ENCODE data around the gene DTNB. TPM values are rescaled to one million over a fixed set of nuclear protein-coding genes. Genes with fewer than 3 reads are reported as not detected.

The DTNB gene
- total and polyA plus RNA-seq, 2 of the 4 experiments (the other 2 are of a cell fraction) = 3.8 to 5.3 TPM

GRCh38 chr2:25608718-25609117 is 64.7 kb downstream of the DTNB start:
- no peak overlapping the region for H3K56ac ChIP-seq (ENCODE audit: extremely low read depth, insufficient read depth, low read length)
- H3K9me3 ChIP-seq (ENCODE audit: control insufficient read depth, insufficient read depth, low read length) = no peaks in the 10 kb centered on the region
- H2BK120ac ChIP-seq (ENCODE audit: low read depth, low read length) = no peak overlapping the region
- dilution Hi-C loops (cut with HindIII; ENCODE audit: low sequenced_read_pairs, unreplicated experiment) (no loop called here), intact Hi-C loops (cut with micrococcal nuclease) (no loop called here), in situ Hi-C loops (cut with MboI; ENCODE audit: low sequenced_read_pairs) (no loop called here)
- no peaks in the 10 kb centered on the region for H3K27me3 ChIP-seq (ENCODE audit: control insufficient read depth, insufficient read depth, low read length)
- H4K20me1 ChIP-seq (ENCODE audit: insufficient read depth, low read length) = no peaks in the 10 kb centered on the region
- no peak overlapping the region for H3K27ac ChIP-seq (ENCODE audit: insufficient read depth, low read length)
- H4K91ac ChIP-seq (ENCODE audit: insufficient read depth, low read depth, low read length) = no peak overlapping the region
- ChIA-PET CTCF (interaction anchor here (0.6 to 3.9 kb wide), 3 partner anchors 50 to 92 kb away, joined by 3 to 76 read pairs (median 9); no protein-coding TSS in a partner anchor), POLR2A (ENCODE audit: unreplicated experiment) (no interaction called here)
- H3K79me1 ChIP-seq (ENCODE audit: low read depth in 1 of 2, low read length in 2 of 2) = no peaks in the 10 kb centered on the region
- H3K18ac ChIP-seq (ENCODE audit: low read depth, low read length) = no peak overlapping the region
- no peaks in the 10 kb centered on the region for H3K9me1 ChIP-seq (ENCODE audit: insufficient read depth, low read length)
- no peak overlapping the region for H3K9ac ChIP-seq (ENCODE audit: low read depth, low read length)
- H2BK5ac ChIP-seq (ENCODE audit: low read depth, low read length, poor library complexity, severe bottlenecking) = no peak overlapping the region
- no peak overlapping the region for H3K4ac ChIP-seq (ENCODE audit: low read depth, low read length)
- no peak overlapping the region for H4K5ac ChIP-seq (ENCODE audit: low read depth, low read length)
- no peak overlapping the region for H2BK15ac ChIP-seq (ENCODE audit: low read depth, low read length)
- H3K4me1 ChIP-seq (ENCODE audit: control insufficient read depth, insufficient read depth, low read length) = no peaks in the 10 kb centered on the region
- H2AFZ ChIP-seq (replicated peaks; ENCODE audit: low read length, poor library complexity) = no peak overlapping the region
- H3K14ac ChIP-seq (replicated peaks; ENCODE audit: low read depth, low read length) = no peak overlapping the region
- DNase-seq (no peak), ATAC-seq (ENCODE audit: low read depth) (no peak)
- H3K4me2 ChIP-seq (ENCODE audit: low read depth, low read length) = no peak overlapping the region
- no peak overlapping the region for H2AK5ac ChIP-seq (ENCODE audit: low read depth, low read length)
- no peak overlapping the region for H3K4me3 ChIP-seq (ENCODE audit: insufficient read depth, low read depth, low read length)
- no peak overlapping the region for H2AK9ac ChIP-seq (replicated peaks; ENCODE audit: low read depth, low read length, poor library complexity)
- H4K8ac ChIP-seq (ENCODE audit: low read depth in 2 of 2, low read length in 2 of 2) = no peak overlapping the region
- no peak overlapping the region for H3K23ac ChIP-seq (ENCODE audit: low read depth, low read length)
- no peak overlapping the region for H2BK20ac ChIP-seq (ENCODE audit: low read depth, low read length)
- TF ChIP-seq MAZ (IDR thresholded peaks at IDR 0.05; ENCODE audit: borderline replicate concordance, low read depth, low read length) (no peak), CHD1 (IDR thresholded peaks at IDR 0.05; ENCODE audit: low read depth, low read length) (no peak), FOS (IDR thresholded peaks at IDR 0.05; ENCODE audit: low read depth, low read length) (no peak)
- no TSS peak for BruUV-seq (replicated peaks)
- no peaks in the 10 kb centered on the region for H3K36me3 ChIP-seq (ENCODE audit: control insufficient read depth, insufficient read depth, low read length)
